Measurements from ENCODE around the gene IFITM5. TPM values are rescaled to one million over a fixed set of nuclear protein-coding genes. Genes with fewer than 3 reads are reported as not detected.

The IFITM5 gene
- total and polyA plus RNA-seq, 9 of the 15 experiments (the other 6 are each of a cell fraction or from before 2014, with no cell fraction given), result 0.19 TPM; not detected in 8

DNA sequence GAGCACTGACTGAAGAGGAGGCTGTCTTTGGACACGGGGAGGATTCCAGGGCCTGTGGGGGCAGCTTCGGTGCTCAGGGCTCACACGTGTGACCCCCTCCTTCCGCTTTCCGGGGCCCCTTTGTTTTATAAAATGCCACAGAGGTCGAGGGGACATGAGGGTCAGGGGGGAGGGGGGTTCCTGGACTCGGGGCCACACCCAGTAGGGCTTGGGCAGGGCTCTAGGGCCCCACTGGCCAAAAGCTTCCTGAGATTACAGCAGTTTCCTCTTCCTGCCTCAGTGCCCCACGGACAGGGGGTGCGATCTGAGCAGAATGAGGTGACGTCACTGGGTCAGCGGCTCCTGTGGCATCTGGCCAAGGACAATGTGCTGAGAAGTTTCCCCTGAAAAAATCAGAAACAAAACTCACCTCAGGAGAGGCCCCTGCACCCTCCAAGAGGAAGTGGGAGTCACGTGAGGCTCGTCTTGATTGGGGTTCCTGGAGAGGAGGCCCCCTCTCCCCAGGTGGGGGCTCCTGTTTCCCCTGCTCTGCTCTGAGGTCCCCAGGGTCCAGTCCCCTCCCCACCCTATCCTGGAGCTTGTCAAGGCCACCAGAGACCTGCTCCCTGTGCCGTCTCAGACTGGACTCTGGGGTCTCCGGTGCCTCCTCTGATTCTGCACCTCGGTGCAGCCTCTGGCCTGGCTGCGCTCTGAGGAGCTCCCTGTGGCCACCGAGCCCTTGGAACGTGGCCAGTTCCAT is 27.7 kb upstream of the IFITM5 start (continued):
- TF ChIP-seq GABPB1 (CRISPR knock-in tag; IDR thresholded peaks at IDR 0.05) (peak; percentile 18; the same call in 1 of the 2 replicates), SMARCE1 (IDR thresholded peaks at IDR 0.05) (peak; percentile 45; the same call in 1 of the 2 replicates), TEAD1 (CRISPR knock-in tag; IDR thresholded peaks at IDR 0.05) (peak in 1 of 2 experiments; percentile 28; a peak in 1 of 4 replicates), RBFOX2 (IDR thresholded peaks at IDR 0.05; ENCODE audit: low read depth, low read length) (peak; percentile 56; the same call in 1 of the 2 replicates), ETS2 (tag; IDR thresholded peaks at IDR 0.05; ENCODE audit: borderline replicate concordance, poor library complexity, severe bottlenecking) (no peak), SMC3 (conservative IDR thresholded peaks at IDR 0.05; ENCODE audit: insufficient read depth, low read depth, low read length) (no peak), MYBL2 (IDR thresholded peaks at IDR 0.05; ENCODE audit: low read depth) (no peak), MYBL2 (CRISPR knock-in tag; IDR thresholded peaks at IDR 0.05; ENCODE audit: borderline replicate concordance) (no peak), NFIC (IDR thresholded peaks at IDR 0.05) (peak; percentile 93), ZNF79 (CRISPR knock-in tag; IDR thresholded peaks at IDR 0.05; ENCODE audit: low read depth) (peak; percentile 36; the same call in 1 of the 2 replicates), RBM14 (IDR thresholded peaks at IDR 0.05; ENCODE audit: borderline replicate concordance, insufficient read depth, low read depth, low read length) (no peak), RFX7 (CRISPR knock-in tag; IDR thresholded peaks at IDR 0.05) (no peak), TGIF2 (CRISPR knock-in tag; IDR thresholded peaks at IDR 0.05) (no peak), PTRF (tag; IDR thresholded peaks at IDR 0.05) (no peak), HDAC2 (IDR thresholded peaks at IDR 0.05) (peak; percentile 72; the same call in 1 of the 2 replicates)
- TF ChIP-seq, protein P1, sequence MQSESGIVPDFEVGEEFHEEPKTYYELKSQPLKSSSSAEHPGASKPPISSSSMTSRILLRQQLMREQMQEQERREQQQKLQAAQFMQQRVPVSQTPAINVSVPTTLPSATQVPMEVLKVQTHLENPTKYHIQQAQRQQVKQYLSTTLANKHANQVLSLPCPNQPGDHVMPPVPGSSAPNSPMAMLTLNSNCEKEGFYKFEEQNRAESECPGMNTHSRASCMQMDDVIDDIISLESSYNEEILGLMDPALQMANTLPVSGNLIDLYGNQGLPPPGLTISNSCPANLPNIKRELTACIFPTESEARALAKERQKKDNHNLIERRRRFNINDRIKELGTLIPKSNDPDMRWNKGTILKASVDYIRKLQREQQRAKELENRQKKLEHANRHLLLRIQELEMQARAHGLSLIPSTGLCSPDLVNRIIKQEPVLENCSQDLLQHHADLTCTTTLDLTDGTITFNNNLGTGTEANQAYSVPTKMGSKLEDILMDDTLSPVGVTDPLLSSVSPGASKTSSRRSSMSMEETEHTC (IDR thresholded peaks at IDR 0.05), result peak; percentile 67; the same call in 1 of the 2 replicates
- TF ChIP-seq, protein P2, sequence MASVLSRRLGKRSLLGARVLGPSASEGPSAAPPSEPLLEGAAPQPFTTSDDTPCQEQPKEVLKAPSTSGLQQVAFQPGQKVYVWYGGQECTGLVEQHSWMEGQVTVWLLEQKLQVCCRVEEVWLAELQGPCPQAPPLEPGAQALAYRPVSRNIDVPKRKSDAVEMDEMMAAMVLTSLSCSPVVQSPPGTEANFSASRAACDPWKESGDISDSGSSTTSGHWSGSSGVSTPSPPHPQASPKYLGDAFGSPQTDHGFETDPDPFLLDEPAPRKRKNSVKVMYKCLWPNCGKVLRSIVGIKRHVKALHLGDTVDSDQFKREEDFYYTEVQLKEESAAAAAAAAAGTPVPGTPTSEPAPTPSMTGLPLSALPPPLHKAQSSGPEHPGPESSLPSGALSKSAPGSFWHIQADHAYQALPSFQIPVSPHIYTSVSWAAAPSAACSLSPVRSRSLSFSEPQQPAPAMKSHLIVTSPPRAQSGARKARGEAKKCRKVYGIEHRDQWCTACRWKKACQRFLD (CRISPR knock-in tag; IDR thresholded peaks at IDR 0.05), result peak; percentile 74
- TF ChIP-seq, protein P3, sequence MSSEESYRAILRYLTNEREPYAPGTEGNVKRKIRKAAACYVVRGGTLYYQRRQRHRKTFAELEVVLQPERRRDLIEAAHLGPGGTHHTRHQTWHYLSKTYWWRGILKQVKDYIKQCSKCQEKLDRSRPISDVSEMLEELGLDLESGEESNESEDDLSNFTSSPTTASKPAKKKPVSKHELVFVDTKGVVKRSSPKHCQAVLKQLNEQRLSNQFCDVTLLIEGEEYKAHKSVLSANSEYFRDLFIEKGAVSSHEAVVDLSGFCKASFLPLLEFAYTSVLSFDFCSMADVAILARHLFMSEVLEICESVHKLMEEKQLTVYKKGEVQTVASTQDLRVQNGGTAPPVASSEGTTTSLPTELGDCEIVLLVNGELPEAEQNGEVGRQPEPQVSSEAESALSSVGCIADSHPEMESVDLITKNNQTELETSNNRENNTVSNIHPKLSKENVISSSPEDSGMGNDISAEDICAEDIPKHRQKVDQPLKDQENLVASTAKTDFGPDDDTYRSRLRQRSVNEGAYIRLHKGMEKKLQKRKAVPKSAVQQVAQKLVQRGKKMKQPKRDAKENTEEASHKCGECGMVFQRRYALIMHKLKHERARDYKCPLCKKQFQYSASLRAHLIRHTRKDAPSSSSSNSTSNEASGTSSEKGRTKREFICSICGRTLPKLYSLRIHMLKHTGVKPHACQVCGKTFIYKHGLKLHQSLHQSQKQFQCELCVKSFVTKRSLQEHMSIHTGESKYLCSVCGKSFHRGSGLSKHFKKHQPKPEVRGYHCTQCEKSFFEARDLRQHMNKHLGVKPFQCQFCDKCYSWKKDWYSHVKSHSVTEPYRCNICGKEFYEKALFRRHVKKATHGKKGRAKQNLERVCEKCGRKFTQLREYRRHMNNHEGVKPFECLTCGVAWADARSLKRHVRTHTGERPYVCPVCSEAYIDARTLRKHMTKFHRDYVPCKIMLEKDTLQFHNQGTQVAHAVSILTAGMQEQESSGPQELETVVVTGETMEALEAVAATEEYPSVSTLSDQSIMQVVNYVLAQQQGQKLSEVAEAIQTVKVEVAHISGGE (CRISPR knock-in tag; IDR thresholded peaks at IDR 0.05), result peak in 1 of 3 experiments; percentile 70; a peak in 1 of 6 replicates

Data from K562 (cell line).